ENCODE measurements around the gene COL20A1. TPM values are rescaled to one million over a fixed set of nuclear protein-coding genes. Genes with fewer than 3 reads are reported as not detected.

COL20A1 gene
- total RNA-seq, 1 experiment from 2014 or later, result 2.3 TPM

GRCh38 chr20:63345328-63346100 is 52.5 kb downstream of the COL20A1 start:
- no CpG with 5 or more reads among the region's 27 CpGs for WGBS (ENCODE audit: extremely low coverage, insufficient read length, low lambda C conversion rate)
- H2BK15ac ChIP-seq (ENCODE audit: low read depth, low read length), result no peak overlapping the region
- H3K79me1 ChIP-seq (ENCODE audit: insufficient read depth, low read depth, low read length, poor library complexity, severe bottlenecking), result no peaks in the 10 kb centered on the region
- peaks cover 15% of the 10 kb centered on the region for H3K27me3 Mint-ChIP-seq (ENCODE audit: low read depth)
- TF ChIP-seq CTCF (conservative IDR thresholded peaks at IDR 0.05), result no peak
- no peak for DNase-seq
- H3K4me3 Mint-ChIP-seq, result no peak overlapping the region
- H4K20me1 ChIP-seq (ENCODE audit: control insufficient read depth, insufficient read depth, insufficient read length), result peaks cover 2% of the 10 kb centered on the region
- H4K5ac ChIP-seq (ENCODE audit: insufficient read length, low read depth, low read length), result no peak overlapping the region
- H3K36me3 Mint-ChIP-seq (ENCODE audit: insufficient read depth in 1 of 3, low read depth in 3 of 3), result peaks cover 0 to 5% (median 4%) of the 10 kb centered on the region in 3 experiments; a peak in 3 of 7 replicates
- no peak overlapping the region for H3T11ph ChIP-seq (ENCODE audit: low read length)
- no peak overlapping the region for H3K27ac Mint-ChIP-seq
- no peak overlapping the region for H4K8ac ChIP-seq (replicated peaks; ENCODE audit: insufficient read length, low read depth, low read length)
- H3K27me3 ChIP-seq (ENCODE audit: insufficient read depth, low read length), result no peaks in the 10 kb centered on the region
- no peaks in the 10 kb centered on the region for H3K23me2 ChIP-seq (ENCODE audit: insufficient read length, low read depth, low read length, poor library complexity, severe bottlenecking)
- H3K27ac ChIP-seq (ENCODE audit: insufficient read length, low read depth, low read length), result no peak overlapping the region
- 0 out of 4 replicates have a peak, but pooled peaks cover 0 to 3% of the 10 kb centered on the region in 2 experiments for H3K4me1 Mint-ChIP-seq
- H3K9me3 ChIP-seq (ENCODE audit: control insufficient read depth, low read depth, low read length), result no peaks in the 10 kb centered on the region
- H2BK20ac ChIP-seq (ENCODE audit: low read depth, low read length, poor library complexity, severe bottlenecking), result no peak overlapping the region
- no peak overlapping the region for H3K56ac ChIP-seq (ENCODE audit: insufficient read length, low read depth, low read length)
- no peak overlapping the region for H2AFZ ChIP-seq (ENCODE audit: low read length)
- no peak overlapping the region for H2BK120ac ChIP-seq (ENCODE audit: low read depth, low read length, poor library complexity, severe bottlenecking)
- no peaks in the 10 kb centered on the region for H3K4me1 ChIP-seq (ENCODE audit: insufficient read depth, low read length)
- peaks cover 0 to 3% of the 10 kb centered on the region in 2 experiments; a peak in 1 of 5 replicates for H3K9me3 Mint-ChIP-seq
- no peak overlapping the region for H2BK12ac ChIP-seq (ENCODE audit: insufficient read length, low read depth, low read length)
- no peak overlapping the region for H3K4me2 ChIP-seq (ENCODE audit: insufficient read depth, insufficient read length, low read length)
- H3K4ac ChIP-seq (ENCODE audit: low read depth, low read length), result no peak overlapping the region
- no peak overlapping the region for H3K14ac ChIP-seq (ENCODE audit: insufficient read depth, low read length)
- no peak overlapping the region for H3K9ac ChIP-seq (ENCODE audit: extremely low read depth, insufficient read length, low read length)
- H3K23ac ChIP-seq (ENCODE audit: insufficient read length, low read depth, low read length), result no peak overlapping the region
- no peak overlapping the region for H3K18ac ChIP-seq (ENCODE audit: insufficient read length, low read depth, low read length)
- H2BK5ac ChIP-seq (ENCODE audit: insufficient read length, low read length), result no peak overlapping the region
- H3K79me2 ChIP-seq (ENCODE audit: insufficient read depth, low read length), result no peaks in the 10 kb centered on the region
- no peak overlapping the region for H2AK5ac ChIP-seq (ENCODE audit: insufficient read length, low read length)
- H4K91ac ChIP-seq (ENCODE audit: insufficient read length, low read depth, low read length), result no peak overlapping the region

All from H9 (cell line).